RWPE2 (cell line): ENCODE measurements around the gene SAMD11.

Experiments
- ATAC-seq: fragments of 200-7000 bp; cut with Tn5 transposase; 3 replicates; pipeline ENCODE4 v1.9.1; 2021; ENCODE audit warnings: low read depth
- DNase-seq: peaks from one replicate; pipeline ENCODE4 v3.0.0-alpha.2; 2020; ENCODE audit warnings: low spot score
- H3K27ac ChIP-seq: fragments of 450-650 bp; 2 replicates; pipeline ENCODE4 v1.5.1; 2017; ENCODE audit warnings: mild to moderate bottlenecking; ENCODE audit not compliant: poor library complexity, severe bottlenecking
- H3K27me3 ChIP-seq: fragments of 250-450 bp; sonication (Bioruptor Pico); 2 replicates; pipeline ENCODE4 v1.5.1; 2021; ENCODE audit warnings: mild to moderate bottlenecking, moderate library complexity; ENCODE audit not compliant: insufficient read depth, poor library complexity, severe bottlenecking
- H3K36me3 ChIP-seq: fragments of 250-450 bp; sonication (Bioruptor Pico); 2 replicates; pipeline ENCODE4 v1.5.1; 2020; ENCODE audit warnings: low read depth, mild to moderate bottlenecking, moderate library complexity
- H3K4me1 ChIP-seq: fragments of 250-450 bp; sonication (Bioruptor Pico); 2 replicates; pipeline ENCODE4 v1.5.1; 2021; ENCODE audit warnings: mild to moderate bottlenecking, moderate library complexity; ENCODE audit not compliant: insufficient read depth, poor library complexity, severe bottlenecking
- H3K4me3 ChIP-seq: fragments of 250-450 bp; sonication (Bioruptor Pico); 2 replicates; pipeline ENCODE4 v1.5.1; 2021; ENCODE audit warnings: mild to moderate bottlenecking, moderate library complexity; ENCODE audit not compliant: severe bottlenecking
- H3K9me3 ChIP-seq: fragments of 250-450 bp; sonication (Bioruptor Pico); 2 replicates; pipeline ENCODE4 v1.5.1; 2021; ENCODE audit warnings: mild to moderate bottlenecking, moderate library complexity; ENCODE audit not compliant: severe bottlenecking
- CTCF ChIP-seq: fragments of 450-650 bp; IDR thresholded peaks from one replicate; pipeline ENCODE4 v1.5.1; 2017; ENCODE audit warnings: mild to moderate bottlenecking, moderate library complexity; ENCODE audit not compliant: poor library complexity, severe bottlenecking

The SAMD11 gene

GRCh38 chr1:991895-992294 lies 68.2 kb downstream of the SAMD11 start:
- ATAC-seq (no peak), DNase-seq (no peak)
- Histone ChIP-seq H3K9me3 (no peaks in the 10 kb centered on the region), H3K27ac (no peak overlapping the region), H3K4me1 (peaks cover 5% of the 10 kb centered on the region), H3K27me3 (no peaks in the 10 kb centered on the region), H3K4me3 (no peak overlapping the region), H3K36me3 (no peaks in the 10 kb centered on the region)
- TF ChIP-seq CTCF: no peak

GRCh38 chr1:992362-992761 lies 68.6 kb downstream of the SAMD11 start:
- Histone ChIP-seq H3K36me3 (no peaks in the 10 kb centered on the region), H3K27ac (no peak overlapping the region), H3K4me3 (no peak overlapping the region), H3K27me3 (no peaks in the 10 kb centered on the region), H3K4me1 (peaks cover 5% of the 10 kb centered on the region), H3K9me3 (no peaks in the 10 kb centered on the region)
- DNase-seq: no peak
- no peak for TF ChIP-seq CTCF
- ATAC-seq: no peak

- Histone ChIP-seq H3K9me3 (no peaks in the 10 kb centered on the region), H3K27ac (no peak overlapping the region), H3K27me3 (no peaks in the 10 kb centered on the region), H3K4me1 (peaks cover 5% of the 10 kb centered on the region), H3K36me3 (no peaks in the 10 kb centered on the region), H3K4me3 (no peak overlapping the region)
- DNase-seq: no peak
- no peak for TF ChIP-seq CTCF
- ATAC-seq: no peak
Measured at GRCh38 chr1:993379-993995, 69.8 kb downstream of the SAMD11 start.
